PC-3 (cell line): ENCODE data around the gene NUDT4B.
"Not testable (repeated sequence)": the region's sequence is repeated elsewhere in the genome, so short reads cannot be mapped to it uniquely, and the experiment has no call there.

Experiments
- CTCF ChIP-seq: fragments of 300-600 bp; sonication (generic); conservative IDR thresholded peaks from 2 replicates; pipeline ENCODE4 v1.5.1; 2017; ENCODE audit warnings: antibody characterized with exemption, low read depth, mild to moderate bottlenecking, low read length
- EZH2 ChIP-seq: fragments of 300-600 bp; sonication (generic); IDR thresholded peaks from one replicate; pipeline ENCODE4 v1.6.1; 2017; ENCODE audit warnings: antibody characterized with exemption, mild to moderate bottlenecking, low read length; ENCODE audit not compliant: unreplicated experiment

- not testable (repeated sequence) for TF ChIP-seq CTCF, EZH2
Measured at GRCh38 chr1:148729128-148729527, 19.4 kb upstream of the NUDT4B start.
